ENCODE measurements around the gene ERN1.

ERN1 gene

GRCh38 chr17:64157669-64158180 lies 27.8 kb upstream of the ERN1 start:
- DNase-seq (ENCODE audit: low read depth in 2 of 2): no peak

- DNase-seq (ENCODE audit: low read depth in 2 of 2): no peak
Observed at GRCh38 chr17:64156670-64157069, 26.7 kb upstream of the ERN1 start.

DNA sequence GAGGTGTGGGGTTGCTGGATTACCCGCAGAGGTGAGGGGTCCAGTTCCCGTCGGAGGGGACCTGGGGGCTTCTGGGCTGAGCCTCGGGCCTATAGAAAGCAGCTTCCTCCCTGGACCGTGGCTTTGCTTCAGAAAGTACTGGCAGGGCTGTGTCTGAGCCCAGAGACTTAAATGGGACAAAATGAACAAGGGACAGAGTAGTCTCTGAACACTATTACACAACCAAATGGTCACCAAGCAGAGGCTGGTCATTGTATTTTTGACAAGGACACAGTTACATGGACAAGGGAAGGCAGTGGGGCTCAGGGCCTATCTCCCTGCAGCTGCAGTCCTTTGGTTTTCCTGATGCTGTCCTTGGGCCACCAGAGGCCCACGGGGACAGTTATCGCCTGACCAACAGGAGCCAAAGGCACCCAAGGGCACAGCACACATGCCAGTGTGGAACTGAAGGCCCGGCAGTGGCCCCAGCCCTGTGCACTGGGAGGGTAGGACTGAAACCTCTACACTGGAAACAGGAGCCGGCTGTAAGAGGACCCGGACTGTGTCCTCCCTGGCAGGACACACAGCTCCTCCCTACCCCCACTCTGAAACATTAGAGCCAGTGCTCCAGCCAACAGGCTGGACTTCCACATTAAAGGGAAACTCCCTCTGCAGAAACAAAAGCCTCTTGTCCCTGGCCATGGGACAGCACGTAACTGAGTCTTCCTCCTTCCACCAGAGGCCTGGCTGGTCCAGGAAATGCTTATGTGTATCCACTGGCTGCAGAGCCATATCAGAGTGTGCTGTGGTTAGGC lies 26.0 kb upstream of the ERN1 start:
- DNase-seq (ENCODE audit: low read depth in 2 of 2): no peak

DNA sequence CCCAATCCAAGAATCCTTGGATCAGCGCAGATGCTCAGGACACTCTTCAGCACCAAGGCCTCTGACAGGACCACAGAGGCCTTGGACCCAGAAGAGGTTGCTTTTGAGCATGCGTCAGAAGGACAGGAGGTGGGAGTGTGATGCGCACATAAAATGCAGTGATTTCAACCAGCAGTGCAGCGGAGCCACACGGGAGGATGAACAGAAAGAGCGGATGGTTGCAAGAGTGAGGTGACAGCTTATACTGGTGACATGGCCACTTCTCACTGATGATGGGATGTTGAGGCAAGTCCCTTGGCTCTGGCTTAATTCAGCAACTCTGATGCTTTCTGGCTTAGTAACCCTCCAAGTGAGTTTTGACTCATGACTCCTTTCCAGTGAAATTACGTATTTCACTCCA lies 25.2 kb upstream of the ERN1 start:
- no peak for DNase-seq (ENCODE audit: low read depth in 2 of 2)

GRCh38 chr17:64154717-64155116 lies 24.8 kb upstream of the ERN1 start:
- no peak for DNase-seq (ENCODE audit: low read depth in 2 of 2)

- DNase-seq (ENCODE audit: low read depth in 2 of 2): no peak
Observed at GRCh38 chr17:64154313-64154695, 24.4 kb upstream of the ERN1 start.

- DNase-seq (ENCODE audit: low read depth in 2 of 2): no peak
Observed at GRCh38 chr17:64153565-64154312, 23.8 kb upstream of the ERN1 start.

DNA sequence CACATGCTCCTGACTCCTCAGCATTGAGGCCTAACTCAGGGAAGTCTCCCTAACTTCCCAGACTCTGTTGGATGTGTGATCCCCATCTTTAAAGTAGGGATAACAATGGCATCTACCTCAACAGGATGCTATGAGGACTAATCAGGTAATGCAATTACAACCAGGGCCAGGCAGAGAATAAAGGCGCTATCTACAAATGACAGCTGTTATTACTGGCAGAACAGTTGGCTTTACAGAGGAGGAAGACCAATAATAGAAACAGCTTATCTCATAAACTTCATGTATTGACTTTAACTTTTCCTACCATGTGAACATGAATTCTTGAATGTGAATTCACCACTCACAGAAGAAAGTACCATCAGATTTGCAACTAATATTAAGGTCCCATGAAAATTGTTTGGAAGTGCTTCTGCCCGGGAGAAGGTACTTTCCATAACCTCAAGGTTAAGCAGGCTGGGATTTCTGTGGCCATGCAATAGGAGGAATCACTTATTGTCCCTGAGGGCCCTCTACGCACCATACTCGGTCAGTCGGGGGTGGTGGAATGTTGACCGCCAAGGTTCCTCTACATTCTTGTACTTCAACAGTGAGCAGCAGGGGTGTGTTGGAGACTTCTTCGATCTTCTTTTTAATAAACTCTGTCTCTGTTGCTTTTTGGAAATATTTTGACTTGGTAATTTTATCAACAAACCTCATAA lies 22.6 kb upstream of the ERN1 start:
- DNase-seq (ENCODE audit: low read depth in 2 of 2): no peak

DNA sequence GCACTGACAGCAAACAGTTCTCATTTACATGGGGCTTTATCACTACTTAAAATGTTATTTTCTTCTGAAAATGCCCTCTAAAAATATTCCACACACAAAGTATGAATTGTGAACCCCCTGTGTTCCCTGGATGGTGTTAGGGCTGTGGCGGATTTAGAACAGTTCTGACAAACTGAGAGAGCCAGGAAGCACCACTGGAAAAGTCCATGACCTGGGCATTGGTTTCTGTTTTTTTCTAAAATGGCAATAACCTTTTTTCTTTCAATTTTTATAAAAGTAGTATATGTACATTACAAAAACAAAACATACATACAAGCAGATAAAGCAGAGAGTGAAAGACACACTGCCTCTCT lies 21.0 kb upstream of the ERN1 start:
- DNase-seq (ENCODE audit: low read depth in 2 of 2): no peak

DNA sequence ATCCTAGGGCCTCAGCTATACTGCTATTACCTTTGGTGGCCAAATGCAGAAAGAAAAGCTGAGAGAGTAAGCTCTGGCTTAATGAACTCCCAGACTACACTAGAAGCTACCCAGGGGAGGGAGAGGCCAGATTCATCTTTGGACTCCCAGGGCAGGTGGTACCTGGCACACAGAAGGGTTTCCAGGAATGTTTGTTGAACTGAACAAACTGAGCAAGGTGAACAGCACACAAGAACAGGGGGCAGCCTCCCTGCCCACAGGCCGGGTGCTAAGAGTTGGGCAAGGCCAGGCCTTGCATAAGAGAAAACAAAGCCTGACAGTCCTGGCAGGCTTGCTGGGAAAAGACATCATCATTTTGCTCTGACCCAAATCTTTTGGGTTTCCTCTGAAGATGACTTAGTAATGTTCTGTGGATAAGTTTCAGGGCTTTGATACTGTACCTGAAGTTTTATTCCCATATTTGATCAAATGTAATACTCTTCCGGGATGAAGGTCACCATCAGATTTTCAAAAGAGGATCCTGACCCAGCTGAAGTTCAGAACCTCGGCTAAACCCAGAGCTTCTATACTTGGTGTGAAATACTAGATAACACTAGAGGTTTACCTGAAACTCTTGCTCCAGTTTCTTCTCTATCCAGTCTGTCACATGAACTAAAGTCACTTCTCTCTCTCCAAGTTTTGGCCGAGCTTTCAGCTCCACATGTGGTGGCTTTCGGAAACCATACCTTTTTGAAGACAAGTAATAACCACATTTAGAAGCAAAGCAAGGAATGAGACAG lies 20.5 kb upstream of the ERN1 start:
- no peak for DNase-seq (ENCODE audit: low read depth in 2 of 2)

DNA sequence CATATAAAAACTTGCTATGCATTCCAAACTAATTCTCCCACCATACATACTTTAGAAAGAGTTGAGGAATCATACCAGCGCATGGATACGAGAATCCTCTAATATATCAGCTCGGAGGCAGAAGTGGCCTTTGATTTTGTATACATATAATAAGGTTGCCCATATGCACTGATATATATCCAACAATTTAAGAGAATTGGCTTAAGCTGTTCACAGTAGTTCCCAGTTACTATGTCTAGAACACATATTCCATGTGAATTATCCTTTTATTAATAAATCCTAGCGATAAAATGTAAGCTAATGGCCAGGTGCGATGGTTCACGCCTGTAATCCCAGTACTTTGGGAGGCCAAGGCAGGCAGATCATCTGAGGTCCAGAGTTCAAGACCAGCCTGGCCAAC lies 19.3 kb upstream of the ERN1 start:
- DNase-seq (ENCODE audit: low read depth in 2 of 2): no peak

- no peak for DNase-seq (ENCODE audit: low read depth in 2 of 2)
Observed at GRCh38 chr17:64148699-64149098, 18.8 kb upstream of the ERN1 start.

- DNase-seq (ENCODE audit: low read depth in 2 of 2): no peak
Observed at GRCh38 chr17:64148017-64148631, 18.2 kb upstream of the ERN1 start.

DNA sequence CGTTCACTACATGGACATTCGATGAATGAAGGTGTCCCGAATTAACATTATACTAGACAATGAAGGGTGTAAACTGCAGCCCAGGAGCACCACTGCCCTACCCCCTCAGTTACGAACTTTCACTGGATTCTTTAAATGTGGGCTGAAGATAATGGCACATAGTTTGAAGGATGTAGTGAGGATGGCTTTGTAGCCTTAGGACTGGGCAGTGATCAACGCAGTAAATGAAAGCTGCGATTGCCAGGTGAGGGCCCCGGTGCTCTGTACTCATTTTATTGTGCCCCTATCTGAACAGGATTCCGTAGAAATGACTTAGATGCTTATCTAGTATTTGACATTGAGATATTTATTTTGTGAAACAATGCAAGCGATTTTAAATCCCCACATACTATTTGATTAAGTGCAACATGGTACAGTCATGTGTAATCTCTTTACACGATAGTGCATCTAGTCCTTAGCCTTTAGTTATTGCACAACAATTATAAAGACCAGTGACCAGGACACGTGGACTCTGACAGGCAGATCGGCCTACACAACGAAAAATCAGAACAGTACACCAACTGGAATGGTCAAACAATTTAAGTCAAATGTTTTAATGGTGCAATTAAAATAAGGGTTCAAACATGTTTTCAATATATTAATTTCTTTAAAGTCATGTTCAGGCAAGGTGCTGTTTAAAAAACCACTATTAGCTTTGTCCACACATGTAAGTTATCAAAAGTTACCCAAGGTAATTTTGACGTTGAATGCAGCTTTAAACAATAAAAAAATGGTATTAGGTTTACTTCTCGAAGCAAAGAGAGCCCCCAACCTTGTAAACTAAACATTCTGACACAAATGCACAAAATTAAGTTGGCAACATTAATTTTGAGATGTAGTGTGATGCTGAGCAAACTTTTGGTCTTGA lies 17.4 kb upstream of the ERN1 start:
- no peak for DNase-seq (ENCODE audit: low read depth in 2 of 2)

DNA sequence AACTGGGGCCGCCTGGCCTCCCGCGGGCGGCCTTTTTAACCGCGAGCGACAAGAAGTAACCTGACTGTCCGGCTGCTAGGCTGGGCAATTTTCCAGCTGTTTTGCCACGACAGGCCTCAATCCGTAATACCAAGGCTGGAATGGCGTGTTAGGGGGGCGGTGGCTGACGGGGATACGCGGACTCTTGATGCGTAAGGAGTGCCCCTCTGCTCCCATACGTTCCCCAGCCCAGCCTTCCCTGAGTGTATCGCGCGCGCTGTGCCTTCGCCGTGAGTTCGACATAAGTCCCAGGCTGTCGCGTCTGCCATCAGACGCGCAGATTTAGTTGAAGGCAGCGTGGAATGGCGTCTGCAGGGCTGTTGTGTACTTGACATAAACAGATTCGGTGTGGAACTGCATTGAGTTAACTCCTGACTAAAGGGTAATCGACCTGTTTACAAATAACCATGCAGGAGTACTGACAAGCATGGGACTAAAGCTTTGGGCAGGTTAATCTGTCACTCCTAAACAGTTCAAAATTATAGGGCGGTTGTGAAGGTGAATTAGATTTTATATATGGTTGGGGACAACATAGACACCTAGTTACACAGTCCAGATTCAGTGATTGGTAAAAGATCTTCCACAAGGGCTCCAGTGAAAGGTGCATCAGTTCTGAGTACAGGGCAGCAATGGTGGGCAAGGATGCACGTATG lies 16.6 kb upstream of the ERN1 start:
- peak in 1 of 2 donors; percentile 22 for DNase-seq (ENCODE audit: low read depth in 2 of 2)

- DNase-seq (ENCODE audit: low read depth in 2 of 2): peak; percentile 91 to 98
Observed at GRCh38 chr17:64145751-64146417, 15.9 kb upstream of the ERN1 start.

DNA sequence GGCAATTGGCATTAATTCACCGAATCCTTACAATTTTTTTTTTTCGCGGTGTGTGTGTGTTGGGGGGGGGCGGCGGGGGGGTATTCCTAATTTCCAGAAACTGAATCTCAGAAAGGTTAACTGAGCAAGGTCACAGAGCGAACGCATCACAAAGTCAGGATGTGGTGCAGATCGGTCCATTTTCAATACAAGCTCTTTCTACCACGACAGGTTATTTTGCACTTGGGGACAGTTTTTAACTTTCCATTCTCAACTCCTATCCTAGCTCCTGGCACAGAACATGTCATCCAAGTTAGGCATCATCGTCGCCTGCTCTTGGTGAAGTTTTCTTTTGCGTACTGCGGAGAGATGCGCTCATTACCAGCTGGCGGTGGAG lies 15.4 kb upstream of the ERN1 start:
- no peak for DNase-seq (ENCODE audit: low read depth in 2 of 2)

DNA sequence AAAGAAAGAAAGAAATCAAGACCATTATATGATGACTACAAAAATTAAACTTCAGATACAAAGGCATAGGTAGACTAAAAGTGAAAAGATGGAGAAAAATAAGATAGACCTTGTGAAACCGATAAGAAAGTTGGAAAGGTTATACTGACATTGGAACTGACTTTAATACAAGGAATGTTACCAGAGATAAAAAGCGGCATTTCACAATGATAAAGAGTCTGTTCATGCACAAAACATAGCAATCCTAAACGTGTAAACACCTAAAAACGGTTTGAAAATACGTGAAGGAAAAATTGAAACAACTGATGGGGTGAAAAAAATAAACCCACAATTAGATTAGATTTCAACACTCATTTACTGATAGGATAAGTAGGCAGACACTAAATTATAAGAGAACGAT lies 9.6 kb upstream of the ERN1 start:
- no peak for DNase-seq (ENCODE audit: low read depth in 2 of 2)

DNA sequence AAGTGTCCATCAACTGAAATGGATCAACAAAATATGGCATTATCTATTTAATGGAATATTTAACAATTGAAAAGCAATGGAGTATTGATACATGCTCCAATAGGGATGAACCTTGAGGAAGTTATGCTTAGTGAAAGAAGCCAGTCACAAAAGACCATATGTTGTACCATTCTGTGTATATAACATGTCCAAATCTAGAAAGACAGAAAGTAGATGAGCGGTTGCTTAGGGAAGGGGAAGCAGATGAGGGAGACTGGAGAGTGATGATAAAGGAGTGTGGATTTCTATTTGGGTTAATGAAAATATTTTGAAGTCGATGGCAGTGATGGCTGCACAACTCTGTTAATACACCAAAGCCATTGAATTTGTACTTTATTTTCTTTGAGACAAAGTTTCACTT lies 8.5 kb upstream of the ERN1 start:
- no peak for DNase-seq (ENCODE audit: low read depth in 2 of 2)

All from stimulated activated CD8-positive, alpha-beta memory T cell treated with anti-CD3 and anti-CD28 coated beads, Interleukin-7, amount 100 ng/mL, for 4 hours (primary cell).